GM23338 (cell line): ENCODE data around the gene ATP1A4. TPM values are rescaled to one million over a fixed set of nuclear protein-coding genes. Genes with fewer than 3 reads are reported as not detected.

ENCODE experiments used
- ATAC-seq: fragments of 200-7000 bp; cut with Tn5 transposase; 3 replicates; pipeline ENCODE4 v1.9.1; 2020
- DNase-seq: peaks from one replicate; pipeline ENCODE4 v3.0.0-alpha.2; 2015; ENCODE audit warnings: low spot score
- H2AFZ ChIP-seq: fragments of 200-600 bp; sonication (generic); 2 replicates; pipeline ENCODE4 v1.8.0; 2016; ENCODE audit warnings: antibody characterized with exemption, mild to moderate bottlenecking, moderate library complexity
- H3F3A ChIP-seq: fragments of 200-600 bp; sonication (generic); replicated peaks from 2 replicates; pipeline ENCODE4 v1.8.0; 2017; ENCODE audit warnings: antibody characterized with exemption, mixed run types, low read depth
- H3K27ac ChIP-seq: fragments of 200-600 bp; sonication (generic); 2 replicates; pipeline ENCODE4 v1.6.1; 2016; ENCODE audit warnings: low read depth
- H3K27me3 ChIP-seq: fragments of 200-600 bp; sonication (generic); 2 replicates; pipeline ENCODE4 v1.8.0; 2016; ENCODE audit warnings: mild to moderate bottlenecking, mixed run types, moderate library complexity; ENCODE audit not compliant: insufficient read depth
- H3K36me3 ChIP-seq: fragments of 200-600 bp; sonication (generic); 2 replicates; pipeline ENCODE4 v1.8.0; 2016; ENCODE audit warnings: mild to moderate bottlenecking; ENCODE audit not compliant: insufficient read depth
- H3K4me1 ChIP-seq: fragments of 200-600 bp; sonication (generic); 2 replicates; pipeline ENCODE4 v1.8.0; 2016; ENCODE audit warnings: mild to moderate bottlenecking, moderate library complexity; ENCODE audit not compliant: insufficient read depth
- H3K4me2 ChIP-seq: fragments of 200-600 bp; sonication (generic); 2 replicates; pipeline ENCODE4 v1.7.1; 2017; ENCODE audit warnings: mixed run types
- H3K4me3 ChIP-seq: fragments of 200-600 bp; sonication (generic); 2 replicates; pipeline ENCODE4 v1.6.1; 2016; ENCODE audit warnings: mixed run types
- H3K79me2 ChIP-seq: fragments of 200-600 bp; sonication (generic); replicated peaks from 2 replicates; pipeline ENCODE4 v1.8.0; 2017; ENCODE audit warnings: mild to moderate bottlenecking; ENCODE audit not compliant: insufficient read depth
- H3K9me2 ChIP-seq: fragments of 200-600 bp; sonication (generic); 2 replicates; pipeline ENCODE4 v1.8.0; 2017; ENCODE audit not compliant: insufficient read depth
- H4K20me1 ChIP-seq: fragments of 200-600 bp; sonication (generic); replicated peaks from 2 replicates; pipeline ENCODE4 v1.8.0; 2017; ENCODE audit warnings: mild to moderate bottlenecking; ENCODE audit not compliant: insufficient read depth
- H3K27ac Mint-ChIP-seq: 2 replicates; pipeline ENCODE4 v1.8.0; 2020; ENCODE audit warnings: inconsistent platforms, mild to moderate bottlenecking, moderate library complexity, mixed read lengths
- H3K27me3 Mint-ChIP-seq: 3 replicates; pipeline ENCODE4 v1.8.0; 2022; ENCODE audit warnings: low read depth, mild to moderate bottlenecking, moderate library complexity, mixed read lengths, inconsistent platforms; ENCODE audit not compliant: insufficient read depth, poor library complexity
- H3K36me3 Mint-ChIP-seq: 3 replicates; pipeline ENCODE4 v1.8.0; 2021; ENCODE audit warnings: low read depth, mild to moderate bottlenecking, inconsistent platforms, moderate library complexity, mixed read lengths
- H3K4me1 Mint-ChIP-seq: 3 replicates; pipeline ENCODE4 v1.8.0; 2020; ENCODE audit warnings: mild to moderate bottlenecking, inconsistent platforms, mixed read lengths
- H3K4me3 Mint-ChIP-seq: 3 replicates; pipeline ENCODE4 v1.8.0; 2021; ENCODE audit warnings: moderate library complexity, mild to moderate bottlenecking, inconsistent platforms, mixed read lengths
- H3K9me3 Mint-ChIP-seq: 3 replicates; pipeline ENCODE4 v1.8.0; 2020; ENCODE audit warnings: moderate library complexity, mild to moderate bottlenecking, inconsistent platforms, mixed read lengths
- CREB1 ChIP-seq: fragments of 250-450 bp; sonication (Bioruptor Pico); IDR thresholded peaks from 2 replicates; pipeline ENCODE4 v1.5.0; 2020; ENCODE audit warnings: low read depth, mild to moderate bottlenecking, moderate library complexity
- EZH2 ChIP-seq: fragments of 200-600 bp; sonication (generic); IDR thresholded peaks from one replicate; pipeline ENCODE4 v1.8.0; 2017; ENCODE audit warnings: antibody characterized with exemption, mild to moderate bottlenecking, low read depth; ENCODE audit not compliant: unreplicated experiment
- EZH2phosphoT487 ChIP-seq: fragments of 200-600 bp; sonication (generic); IDR thresholded peaks from one replicate; pipeline ENCODE4 v1.8.1; 2018; ENCODE audit warnings: antibody characterized with exemption; ENCODE audit not compliant: unreplicated experiment
- JUNB ChIP-seq: IDR thresholded peaks from one replicate; pipeline ENCODE4 v1.6.1; 2016; ENCODE audit warnings: antibody characterized with exemption; ENCODE audit not compliant: unreplicated experiment
- NANOG ChIP-seq: IDR thresholded peaks from 2 replicates; pipeline ENCODE4 v1.6.1; 2016; ENCODE audit warnings: antibody characterized with exemption, borderline replicate concordance
- POLR2AphosphoS5 ChIP-seq: IDR thresholded peaks from 2 replicates; pipeline ENCODE4 v1.6.1; 2016; ENCODE audit warnings: antibody characterized with exemption, low read depth
- ZNF114 ChIP-seq: fragments of 250-450 bp; sonication (Bioruptor Pico); IDR thresholded peaks from 2 replicates; pipeline ENCODE4 v1.5.0; 2020; ENCODE audit warnings: mild to moderate bottlenecking, moderate library complexity
- polyA plus RNA-seq: library from polyadenylated mRNA; unstranded; fragments of >200 nt; fragmentation: Nextera tagmentation; extraction: Ambion mirVana; gene quantifications from 2 replicates; pipeline ENCODE4 v1.2.1, GENCODE V29; 2016
- total RNA-seq: library from RNA; depleted of rRNA; stranded (reverse); fragments of >200 nt; shearing (Covaris generic); gene quantifications from 2 replicates; pipeline ENCODE4 v1.2.3, GENCODE V29; 2014
- TF ChIP-seq, protein P1 (sequence below): fragments of 250-450 bp; sonication (Bioruptor Pico); IDR thresholded peaks from 2 replicates; pipeline ENCODE4 v1.5.0; 2020; ENCODE audit warnings: mild to moderate bottlenecking, moderate library complexity
- TF ChIP-seq, protein P2 (sequence below): IDR thresholded peaks from one replicate; pipeline ENCODE4 v1.6.1; 2018; ENCODE audit warnings: antibody characterized with exemption; ENCODE audit not compliant: unreplicated experiment
- TF ChIP-seq, protein P3 (sequence below), 2 experiments: fragments of 200-600 bp in 1 of 2; sonication (generic) in 1 of 2; conservative IDR thresholded peaks; 2 replicates each; pipeline versions ENCODE4 v1.5.1 to v1.6.1; 2016 to 2017; ENCODE audit warnings: antibody characterized with exemption in 2 of 2, low read depth in 2 of 2, mild to moderate bottlenecking in 2 of 2, moderate library complexity in 1 of 2

The ATP1A4 gene
- total and polyA plus RNA-seq, 2 experiments from 2014 or later = 0.27 to 0.63 TPM

GRCh38 chr1:160133990-160134770 is 17.2 kb upstream of the ATP1A4 start (continued):
- TF ChIP-seq, protein P1, sequence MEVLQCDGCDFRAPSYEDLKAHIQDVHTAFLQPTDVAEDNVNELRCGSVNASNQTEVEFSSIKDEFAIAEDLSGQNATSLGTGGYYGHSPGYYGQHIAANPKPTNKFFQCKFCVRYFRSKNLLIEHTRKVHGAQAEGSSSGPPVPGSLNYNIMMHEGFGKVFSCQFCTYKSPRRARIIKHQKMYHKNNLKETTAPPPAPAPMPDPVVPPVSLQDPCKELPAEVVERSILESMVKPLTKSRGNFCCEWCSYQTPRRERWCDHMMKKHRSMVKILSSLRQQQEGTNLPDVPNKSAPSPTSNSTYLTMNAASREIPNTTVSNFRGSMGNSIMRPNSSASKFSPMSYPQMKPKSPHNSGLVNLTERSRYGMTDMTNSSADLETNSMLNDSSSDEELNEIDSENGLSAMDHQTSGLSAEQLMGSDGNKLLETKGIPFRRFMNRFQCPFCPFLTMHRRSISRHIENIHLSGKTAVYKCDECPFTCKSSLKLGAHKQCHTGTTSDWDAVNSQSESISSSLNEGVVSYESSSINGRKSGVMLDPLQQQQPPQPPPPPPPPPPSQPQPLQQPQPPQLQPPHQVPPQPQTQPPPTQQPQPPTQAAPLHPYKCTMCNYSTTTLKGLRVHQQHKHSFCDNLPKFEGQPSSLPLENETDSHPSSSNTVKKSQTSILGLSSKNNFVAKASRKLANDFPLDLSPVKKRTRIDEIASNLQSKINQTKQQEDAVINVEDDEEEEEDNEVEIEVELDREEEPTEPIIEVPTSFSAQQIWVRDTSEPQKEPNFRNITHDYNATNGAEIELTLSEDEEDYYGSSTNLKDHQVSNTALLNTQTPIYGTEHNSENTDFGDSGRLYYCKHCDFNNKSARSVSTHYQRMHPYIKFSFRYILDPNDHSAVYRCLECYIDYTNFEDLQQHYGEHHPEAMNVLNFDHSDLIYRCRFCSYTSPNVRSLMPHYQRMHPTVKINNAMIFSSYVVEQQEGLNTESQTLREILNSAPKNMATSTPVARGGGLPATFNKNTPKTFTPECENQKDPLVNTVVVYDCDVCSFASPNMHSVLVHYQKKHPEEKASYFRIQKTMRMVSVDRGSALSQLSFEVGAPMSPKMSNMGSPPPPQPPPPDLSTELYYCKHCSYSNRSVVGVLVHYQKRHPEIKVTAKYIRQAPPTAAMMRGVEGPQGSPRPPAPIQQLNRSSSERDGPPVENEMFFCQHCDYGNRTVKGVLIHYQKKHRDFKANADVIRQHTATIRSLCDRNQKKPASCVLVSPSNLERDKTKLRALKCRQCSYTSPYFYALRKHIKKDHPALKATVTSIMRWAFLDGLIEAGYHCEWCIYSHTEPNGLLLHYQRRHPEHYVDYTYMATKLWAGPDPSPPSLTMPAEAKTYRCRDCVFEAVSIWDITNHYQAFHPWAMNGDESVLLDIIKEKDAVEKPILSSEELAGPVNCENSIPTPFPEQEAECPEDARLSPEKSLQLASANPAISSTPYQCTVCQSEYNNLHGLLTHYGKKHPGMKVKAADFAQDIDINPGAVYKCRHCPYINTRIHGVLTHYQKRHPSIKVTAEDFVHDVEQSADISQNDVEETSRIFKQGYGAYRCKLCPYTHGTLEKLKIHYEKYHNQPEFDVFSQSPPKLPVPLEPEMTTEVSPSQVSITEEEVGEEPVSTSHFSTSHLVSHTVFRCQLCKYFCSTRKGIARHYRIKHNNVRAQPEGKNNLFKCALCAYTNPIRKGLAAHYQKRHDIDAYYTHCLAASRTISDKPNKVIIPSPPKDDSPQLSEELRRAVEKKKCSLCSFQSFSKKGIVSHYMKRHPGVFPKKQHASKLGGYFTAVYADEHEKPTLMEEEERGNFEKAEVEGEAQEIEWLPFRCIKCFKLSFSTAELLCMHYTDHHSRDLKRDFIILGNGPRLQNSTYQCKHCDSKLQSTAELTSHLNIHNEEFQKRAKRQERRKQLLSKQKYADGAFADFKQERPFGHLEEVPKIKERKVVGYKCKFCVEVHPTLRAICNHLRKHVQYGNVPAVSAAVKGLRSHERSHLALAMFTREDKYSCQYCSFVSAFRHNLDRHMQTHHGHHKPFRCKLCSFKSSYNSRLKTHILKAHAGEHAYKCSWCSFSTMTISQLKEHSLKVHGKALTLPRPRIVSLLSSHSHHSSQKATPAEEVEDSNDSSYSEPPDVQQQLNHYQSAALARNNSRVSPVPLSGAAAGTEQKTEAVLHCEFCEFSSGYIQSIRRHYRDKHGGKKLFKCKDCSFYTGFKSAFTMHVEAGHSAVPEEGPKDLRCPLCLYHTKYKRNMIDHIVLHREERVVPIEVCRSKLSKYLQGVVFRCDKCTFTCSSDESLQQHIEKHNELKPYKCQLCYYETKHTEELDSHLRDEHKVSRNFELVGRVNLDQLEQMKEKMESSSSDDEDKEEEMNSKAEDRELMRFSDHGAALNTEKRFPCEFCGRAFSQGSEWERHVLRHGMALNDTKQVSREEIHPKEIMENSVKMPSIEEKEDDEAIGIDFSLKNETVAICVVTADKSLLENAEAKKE = no peak
- no peak for TF ChIP-seq NANOG

DNA sequence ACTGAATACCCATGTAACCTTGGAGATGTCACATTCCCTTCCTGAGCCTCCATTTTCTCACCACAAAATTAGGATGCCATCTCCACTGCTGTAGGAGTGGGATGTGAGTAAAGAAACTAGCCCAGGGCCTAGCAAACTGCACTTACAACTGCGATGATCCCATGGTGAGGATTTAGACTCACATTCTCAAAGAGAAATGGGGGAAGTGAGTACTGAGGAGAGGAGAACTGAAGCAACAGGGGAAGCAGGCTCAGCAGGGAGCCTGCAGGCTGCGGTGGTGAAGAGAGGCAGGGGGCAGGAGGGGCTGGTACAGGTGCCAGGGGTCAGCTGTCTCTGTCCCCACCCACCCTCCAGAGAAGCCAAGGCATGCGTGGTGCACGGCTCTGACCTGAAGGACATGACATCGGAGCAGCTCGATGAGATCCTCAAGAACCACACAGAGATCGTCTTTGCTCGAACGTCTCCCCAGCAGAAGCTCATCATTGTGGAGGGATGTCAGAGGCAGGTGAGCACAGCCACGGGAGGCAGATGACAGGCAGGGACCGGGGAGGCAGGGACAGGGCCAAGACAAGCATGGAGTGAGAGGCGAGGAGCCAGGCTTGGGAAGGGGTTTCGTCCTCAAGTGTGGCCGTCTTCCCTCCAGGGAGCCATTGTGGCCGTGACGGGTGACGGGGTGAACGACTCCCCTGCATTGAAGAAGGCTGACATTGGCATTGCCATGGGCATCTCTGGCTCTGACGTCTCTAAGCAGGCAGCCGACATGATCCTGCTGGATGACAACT is 16.4 kb upstream of the ATP1A4 start:
- Histone ChIP-seq H3K27me3 (no peaks in the 10 kb centered on the region), H4K20me1 (no peaks in the 10 kb centered on the region; the same call in 1 of the 2 replicates), H3K79me2 (no peaks in the 10 kb centered on the region), H3K4me2 (no peak overlapping the region), H3K27ac (no peak overlapping the region), H3K4me1 (no peaks in the 10 kb centered on the region), H3K36me3 (no peaks in the 10 kb centered on the region; the same call in 1 of the 2 replicates), H3K4me3 (no peak overlapping the region), H2AFZ (no peak overlapping the region), H3K9me2 (no peaks in the 10 kb centered on the region), H3F3A (no peaks in the 10 kb centered on the region)
- DNase-seq (no peak), ATAC-seq (no peak)
- Mint-ChIP-seq H3K4me3 (no peak overlapping the region), H3K36me3 (peaks cover 77% of the 10 kb centered on the region), H3K9me3 (no peaks in the 10 kb centered on the region), H3K27me3 (peaks cover 7% of the 10 kb centered on the region), H3K4me1 (no peaks in the 10 kb centered on the region; the same call in 2 of the 3 replicates), H3K27ac (0 out of 2 replicates have a peak overlapping the region, but pooled peaks have one; percentile 18)
- TF ChIP-seq, protein P2, sequence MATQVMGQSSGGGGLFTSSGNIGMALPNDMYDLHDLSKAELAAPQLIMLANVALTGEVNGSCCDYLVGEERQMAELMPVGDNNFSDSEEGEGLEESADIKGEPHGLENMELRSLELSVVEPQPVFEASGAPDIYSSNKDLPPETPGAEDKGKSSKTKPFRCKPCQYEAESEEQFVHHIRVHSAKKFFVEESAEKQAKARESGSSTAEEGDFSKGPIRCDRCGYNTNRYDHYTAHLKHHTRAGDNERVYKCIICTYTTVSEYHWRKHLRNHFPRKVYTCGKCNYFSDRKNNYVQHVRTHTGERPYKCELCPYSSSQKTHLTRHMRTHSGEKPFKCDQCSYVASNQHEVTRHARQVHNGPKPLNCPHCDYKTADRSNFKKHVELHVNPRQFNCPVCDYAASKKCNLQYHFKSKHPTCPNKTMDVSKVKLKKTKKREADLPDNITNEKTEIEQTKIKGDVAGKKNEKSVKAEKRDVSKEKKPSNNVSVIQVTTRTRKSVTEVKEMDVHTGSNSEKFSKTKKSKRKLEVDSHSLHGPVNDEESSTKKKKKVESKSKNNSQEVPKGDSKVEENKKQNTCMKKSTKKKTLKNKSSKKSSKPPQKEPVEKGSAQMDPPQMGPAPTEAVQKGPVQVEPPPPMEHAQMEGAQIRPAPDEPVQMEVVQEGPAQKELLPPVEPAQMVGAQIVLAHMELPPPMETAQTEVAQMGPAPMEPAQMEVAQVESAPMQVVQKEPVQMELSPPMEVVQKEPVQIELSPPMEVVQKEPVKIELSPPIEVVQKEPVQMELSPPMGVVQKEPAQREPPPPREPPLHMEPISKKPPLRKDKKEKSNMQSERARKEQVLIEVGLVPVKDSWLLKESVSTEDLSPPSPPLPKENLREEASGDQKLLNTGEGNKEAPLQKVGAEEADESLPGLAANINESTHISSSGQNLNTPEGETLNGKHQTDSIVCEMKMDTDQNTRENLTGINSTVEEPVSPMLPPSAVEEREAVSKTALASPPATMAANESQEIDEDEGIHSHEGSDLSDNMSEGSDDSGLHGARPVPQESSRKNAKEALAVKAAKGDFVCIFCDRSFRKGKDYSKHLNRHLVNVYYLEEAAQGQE = no peak
- TF ChIP-seq ZNF114 (CRISPR knock-in tag) = no peak
- TF ChIP-seq EZH2phosphoT487 = no peak
- TF ChIP-seq JUNB = no peak
- TF ChIP-seq EZH2 = no peak
- no peak for TF ChIP-seq CREB1 (CRISPR knock-in tag)
- TF ChIP-seq, protein P3, sequence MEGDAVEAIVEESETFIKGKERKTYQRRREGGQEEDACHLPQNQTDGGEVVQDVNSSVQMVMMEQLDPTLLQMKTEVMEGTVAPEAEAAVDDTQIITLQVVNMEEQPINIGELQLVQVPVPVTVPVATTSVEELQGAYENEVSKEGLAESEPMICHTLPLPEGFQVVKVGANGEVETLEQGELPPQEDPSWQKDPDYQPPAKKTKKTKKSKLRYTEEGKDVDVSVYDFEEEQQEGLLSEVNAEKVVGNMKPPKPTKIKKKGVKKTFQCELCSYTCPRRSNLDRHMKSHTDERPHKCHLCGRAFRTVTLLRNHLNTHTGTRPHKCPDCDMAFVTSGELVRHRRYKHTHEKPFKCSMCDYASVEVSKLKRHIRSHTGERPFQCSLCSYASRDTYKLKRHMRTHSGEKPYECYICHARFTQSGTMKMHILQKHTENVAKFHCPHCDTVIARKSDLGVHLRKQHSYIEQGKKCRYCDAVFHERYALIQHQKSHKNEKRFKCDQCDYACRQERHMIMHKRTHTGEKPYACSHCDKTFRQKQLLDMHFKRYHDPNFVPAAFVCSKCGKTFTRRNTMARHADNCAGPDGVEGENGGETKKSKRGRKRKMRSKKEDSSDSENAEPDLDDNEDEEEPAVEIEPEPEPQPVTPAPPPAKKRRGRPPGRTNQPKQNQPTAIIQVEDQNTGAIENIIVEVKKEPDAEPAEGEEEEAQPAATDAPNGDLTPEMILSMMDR (conservative IDR thresholded peaks at IDR 0.05; ENCODE audit: low read depth in 2 of 2) = no peak
- no peak for TF ChIP-seq POLR2AphosphoS5
